ENCODE measurements around the gene H3-3A. TPM values are rescaled to one million over a fixed set of nuclear protein-coding genes. Genes with fewer than 3 reads are reported as not detected.

The H3-3A gene
- total and polyA plus RNA-seq, 10 of the 15 experiments (the other 5 are each of a cell fraction or from before 2014, with no cell fraction given) = 215 to 486 (median 393) TPM

- TF ChIP-seq RAD21 (IDR thresholded peaks at IDR 0.05; ENCODE audit: insufficient read depth, low read depth, low read length) (peak; percentile 83), TCF7 (IDR thresholded peaks at IDR 0.05; ENCODE audit: borderline replicate concordance) (no peak), KAT2A (conservative IDR thresholded peaks at IDR 0.05; ENCODE audit: control insufficient read depth, low read depth, low read length) (no peak), ASH2L (IDR thresholded peaks at IDR 0.05; ENCODE audit: borderline replicate concordance, low read depth) (no peak), MTA2 (IDR thresholded peaks at IDR 0.05; ENCODE audit: low read depth) (no peak), ZNF274 (IDR thresholded peaks at IDR 0.05; ENCODE audit: insufficient read depth, insufficient read length) (no peak), YBX1 (IDR thresholded peaks at IDR 0.05) (no peak), TCF12 (IDR thresholded peaks at IDR 0.05; ENCODE audit: low read depth, low read length) (no peak), FOXK2 (IDR thresholded peaks at IDR 0.05) (no peak), DPF2 (IDR thresholded peaks at IDR 0.05) (no peak), E4F1 (IDR thresholded peaks at IDR 0.05; ENCODE audit: borderline replicate concordance, partially characterized antibody) (no peak), USF2 (IDR thresholded peaks at IDR 0.05; ENCODE audit: borderline replicate concordance, low read depth, low read length) (no peak), BRCA1 (IDR thresholded peaks at IDR 0.05; ENCODE audit: low read depth, low read length) (no peak), MTA3 (IDR thresholded peaks at IDR 0.05; ENCODE audit: borderline replicate concordance, low read length) (no peak), MYC (IDR thresholded peaks at IDR 0.05; ENCODE audit: insufficient read depth, insufficient read length, insufficient replicate concordance, low read length, severe bottlenecking) (no peak), SMC3 (IDR thresholded peaks at IDR 0.05; ENCODE audit: borderline replicate concordance, low read length) (peak; percentile 60; the same call in 1 of the 2 replicates), CEBPB (IDR thresholded peaks at IDR 0.05; ENCODE audit: borderline replicate concordance in 1 of 2, low read depth in 2 of 2, low read length in 2 of 2) (no peak), POLR2A (IDR thresholded peaks at IDR 0.05; ENCODE audit: low read depth, low read length) (no peak), SUZ12 (IDR thresholded peaks at IDR 0.05; ENCODE audit: unreplicated experiment) (no peak), KLF5 (IDR thresholded peaks at IDR 0.05; ENCODE audit: partially characterized antibody) (no peak), POLR2AphosphoS2 (IDR thresholded peaks at IDR 0.05; ENCODE audit: low read depth, low read length) (no peak), STAT3 (IDR thresholded peaks at IDR 0.05; ENCODE audit: low read depth, low read length) (no peak), ATF2 (IDR thresholded peaks at IDR 0.05; ENCODE audit: low read length) (peak; percentile 1; the same call in 1 of the 2 replicates), RB1 (IDR thresholded peaks at IDR 0.05; ENCODE audit: borderline replicate concordance) (peak; percentile 75; the same call in 1 of the 2 replicates), ZNF24 (IDR thresholded peaks at IDR 0.05) (no peak), NR2F1 (conservative IDR thresholded peaks at IDR 0.05) (no peak), ZNF622 (IDR thresholded peaks at IDR 0.05) (no peak), IRF3 (IDR thresholded peaks at IDR 0.05) (no peak), WRNIP1 (IDR thresholded peaks at IDR 0.05; ENCODE audit: borderline replicate concordance, low read depth, low read length) (no peak)
These were observed 2.3 kb downstream of the H3-3A start (continued) for GRCh38 chr1:226064816-226065248.

Data from GM12878 (cell line).